Measurements from ENCODE around the gene METTL21A.
"Not testable (repeated sequence)": the region's sequence is repeated elsewhere in the genome, so short reads cannot be mapped to it uniquely, and the experiment has no call there.

METTL21A gene

DNA sequence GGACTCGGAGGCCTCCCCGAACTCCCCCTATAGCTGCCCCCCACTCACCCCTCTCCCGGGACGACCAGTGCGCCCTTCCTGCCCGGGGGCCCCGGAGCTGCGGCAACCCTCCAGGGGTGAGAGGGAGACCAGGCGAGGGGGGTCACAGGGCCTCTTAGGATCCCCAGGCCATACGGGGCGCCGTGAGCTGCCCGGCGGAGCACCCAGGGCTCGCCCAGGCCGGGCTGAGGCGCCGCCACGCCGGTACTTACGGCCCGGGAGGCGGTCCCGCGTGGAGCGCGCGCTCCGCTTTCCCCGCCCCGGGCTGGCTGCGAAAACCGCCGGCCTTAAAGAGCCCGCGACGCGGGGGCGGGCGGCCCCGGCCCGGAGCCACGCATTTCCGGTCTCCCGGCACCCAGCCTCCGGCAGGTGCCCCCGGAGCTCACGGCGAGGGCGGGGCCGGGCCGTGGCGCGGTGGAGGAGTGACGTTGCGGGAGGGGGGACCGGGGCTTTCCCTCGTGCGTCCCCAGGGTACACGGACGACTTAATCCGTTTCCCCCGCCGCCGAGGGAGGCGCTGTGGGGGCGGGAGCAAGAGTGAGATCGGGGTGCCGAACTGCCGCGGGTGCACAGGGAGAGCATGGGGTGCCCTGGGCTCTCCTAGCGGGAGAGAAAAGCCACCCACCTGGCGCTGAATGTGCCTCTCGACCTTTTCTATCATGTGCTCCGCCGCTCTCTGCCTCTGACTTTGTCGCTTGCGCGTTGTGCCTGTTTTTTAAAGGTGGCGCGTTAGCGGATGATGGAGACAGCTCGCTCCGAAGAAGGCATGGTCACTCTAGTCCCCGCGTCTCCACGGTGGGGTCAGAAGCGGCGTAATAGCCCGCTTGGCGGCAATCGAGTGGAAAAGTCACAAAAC is at the start of gene METTL21A:
Gene METTL21A, minus strand, starts transcription at position 381 of the 894 bp plus-strand sequence. CDS start 1,019 bp downstream, outside the sequence.
- peak; percentile 89 for DNase-seq

DNA sequence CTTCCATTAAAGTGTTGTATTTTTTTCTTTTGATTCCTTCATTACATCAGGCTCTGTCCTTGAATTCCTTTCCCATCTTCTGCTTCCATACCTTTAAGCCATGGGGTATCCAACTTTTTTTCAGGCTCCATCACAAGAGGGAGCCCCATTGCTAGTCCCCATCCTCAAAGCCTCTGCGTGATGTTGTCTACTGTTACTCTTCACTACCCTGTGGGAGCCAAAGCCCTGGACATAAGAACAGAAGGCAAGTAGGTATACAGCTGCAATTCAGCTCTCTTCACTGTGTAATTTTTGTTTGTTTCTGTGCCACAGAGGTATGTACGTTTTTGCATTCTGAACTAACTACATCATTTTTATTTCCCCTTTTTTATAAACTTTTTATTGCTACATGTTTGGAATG is 49.6 kb upstream of the METTL21A start:
- no peak for DNase-seq

DNA sequence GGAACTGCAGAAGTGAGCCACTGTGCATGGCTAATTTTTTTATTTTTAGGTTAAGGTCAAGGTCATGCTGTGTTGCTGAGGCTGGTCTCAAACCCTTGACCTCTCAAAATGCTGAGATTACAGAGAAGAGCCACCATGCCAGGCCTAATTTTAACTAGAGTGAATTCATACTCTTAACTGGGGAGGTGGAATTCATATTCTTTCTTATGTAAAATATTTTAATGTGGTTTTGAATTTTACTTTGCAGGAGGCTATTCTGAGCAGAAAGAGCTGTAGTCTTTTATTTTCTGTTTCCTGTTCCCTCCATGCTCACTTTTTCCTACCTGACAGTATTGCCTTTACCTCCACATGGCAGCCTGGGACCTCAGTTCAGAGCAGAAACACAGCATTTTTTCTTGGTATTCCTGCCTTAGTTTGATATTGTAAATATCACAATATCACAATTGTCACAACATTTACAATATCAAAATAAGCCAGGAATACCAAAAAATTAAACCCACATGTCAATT is 49.1 kb upstream of the METTL21A start:
- no peak for DNase-seq

DNA sequence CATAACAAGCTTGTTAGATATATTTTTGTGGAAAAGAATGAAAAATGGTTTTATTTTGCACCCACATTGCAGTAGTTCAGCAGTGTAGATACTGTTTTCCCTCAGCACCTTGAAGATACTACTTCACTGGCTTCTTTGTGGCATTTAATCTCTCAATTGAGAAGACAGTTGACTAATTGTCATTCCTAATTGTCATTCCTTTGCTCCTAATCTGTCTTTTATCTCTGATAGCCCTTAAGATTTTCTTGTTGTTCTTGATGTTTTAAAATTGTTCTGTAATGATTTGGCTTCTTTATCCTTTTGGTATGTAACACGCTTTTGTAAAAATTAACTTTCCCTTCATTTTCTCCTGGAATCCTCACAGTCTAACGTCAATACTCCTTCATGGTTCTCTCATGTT is 48.2 kb upstream of the METTL21A start:
- no peak for DNase-seq

DNA sequence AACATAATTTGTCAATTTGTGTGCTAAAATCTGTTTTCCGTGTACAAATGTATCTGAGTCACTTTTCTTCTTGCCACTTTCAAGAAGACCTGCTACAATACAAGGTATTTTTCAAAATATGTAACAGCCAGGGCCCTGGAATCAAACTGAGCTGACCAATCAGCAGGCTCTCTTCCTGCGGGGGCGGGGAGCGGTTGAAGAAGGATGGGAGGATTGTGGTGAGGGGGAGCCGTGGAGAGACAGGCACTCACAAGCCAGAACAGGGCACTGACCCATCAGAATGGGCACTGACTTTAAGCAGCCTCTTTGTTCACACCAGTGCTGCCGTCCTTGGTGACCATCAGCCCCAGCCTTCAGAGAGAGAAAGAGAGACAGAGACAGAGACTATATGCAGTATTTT is 45.7 kb upstream of the METTL21A start:
- no peak for DNase-seq

DNA sequence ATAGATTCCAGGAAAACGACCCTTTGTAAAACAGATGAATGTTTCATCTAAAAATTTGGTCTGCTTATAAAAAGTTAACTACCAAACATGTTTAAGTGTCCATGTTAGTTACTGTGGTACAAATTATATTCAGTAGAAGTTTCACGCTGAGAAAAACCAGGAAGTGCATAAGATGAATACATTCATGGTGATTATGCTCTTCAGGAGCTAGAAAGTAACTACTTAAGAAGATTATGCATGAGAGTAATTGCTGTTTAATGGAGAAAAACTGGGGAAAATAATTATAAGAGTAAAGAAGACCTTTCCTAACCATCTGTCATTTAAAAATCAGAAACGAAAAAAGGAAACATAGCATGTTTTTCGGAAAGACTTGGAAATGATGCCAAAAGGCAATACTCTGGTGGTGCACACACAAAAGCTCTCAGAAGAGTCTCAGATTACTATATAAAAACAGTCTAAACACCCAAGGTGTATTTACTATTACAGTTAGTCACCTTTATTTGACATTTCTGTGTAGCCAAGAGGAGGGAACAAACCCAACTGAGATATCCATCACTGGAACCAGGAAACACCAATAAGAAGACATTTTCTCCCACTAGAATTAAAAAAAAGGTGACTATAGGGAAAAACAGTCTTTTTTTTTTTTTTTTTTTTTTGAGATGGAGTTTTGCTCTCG is 38.8 kb upstream of the METTL21A start:
- DNase-seq = no peak

DNA sequence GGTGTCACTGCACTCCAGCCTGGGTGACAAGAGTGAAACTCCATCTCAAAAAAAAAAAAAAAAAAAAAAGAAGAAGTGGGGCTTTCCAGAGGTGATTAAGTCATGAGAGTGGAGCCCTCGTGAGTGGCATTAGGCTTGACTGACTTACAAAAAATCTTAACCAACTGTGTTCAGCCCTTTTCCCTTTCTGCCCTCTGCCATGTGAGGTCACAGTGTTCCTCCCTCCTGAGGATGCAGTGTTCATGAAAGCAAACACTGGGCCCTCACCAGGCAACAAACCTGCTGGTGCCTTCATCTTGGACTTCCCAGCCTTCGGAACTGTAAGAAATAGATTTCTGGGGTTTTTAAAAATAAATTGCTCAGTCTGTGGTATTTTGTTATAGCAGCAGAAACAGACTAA is 37.0 kb upstream of the METTL21A start:
- DNase-seq = no peak

DNA sequence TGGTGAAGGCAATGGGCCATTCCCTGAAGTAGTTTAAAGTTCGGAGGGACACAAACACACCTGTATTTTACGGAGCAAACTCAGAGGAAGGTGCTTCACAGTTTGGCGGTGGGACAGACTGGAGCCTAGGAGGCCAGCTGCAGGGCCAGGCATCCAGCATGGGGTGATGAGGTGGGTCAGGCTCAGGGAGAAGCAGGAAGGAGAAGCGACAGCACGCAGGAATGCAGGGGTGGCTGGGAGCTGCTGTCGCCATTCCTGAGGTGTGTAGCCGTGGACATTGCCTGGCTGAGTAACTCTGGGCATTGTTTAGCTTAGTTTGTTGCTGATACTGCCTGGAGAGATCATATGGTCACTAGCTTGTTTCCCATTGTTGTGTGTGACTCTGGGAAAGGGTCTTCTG is 35.8 kb upstream of the METTL21A start:
- DNase-seq = no peak

DNA sequence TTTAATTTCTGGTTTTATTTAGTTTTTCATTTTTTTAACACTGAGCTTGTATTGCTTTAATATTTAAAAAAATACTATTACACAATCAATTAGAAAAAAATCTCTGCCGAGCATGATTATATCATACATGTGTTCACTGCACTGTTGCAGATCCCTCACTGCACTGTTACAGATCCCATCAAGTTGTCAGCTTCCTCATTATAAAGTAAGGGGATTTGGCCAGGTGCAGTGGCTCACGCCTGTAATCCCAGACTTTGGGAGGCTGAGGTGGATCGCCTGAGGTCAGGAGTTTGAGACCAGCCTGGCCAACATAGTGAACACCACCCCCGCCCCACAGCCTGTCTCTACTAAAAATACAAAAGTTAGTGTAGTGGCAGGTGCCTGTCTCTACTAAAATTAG is 33.0 kb upstream of the METTL21A start:
- DNase-seq = no peak

DNA sequence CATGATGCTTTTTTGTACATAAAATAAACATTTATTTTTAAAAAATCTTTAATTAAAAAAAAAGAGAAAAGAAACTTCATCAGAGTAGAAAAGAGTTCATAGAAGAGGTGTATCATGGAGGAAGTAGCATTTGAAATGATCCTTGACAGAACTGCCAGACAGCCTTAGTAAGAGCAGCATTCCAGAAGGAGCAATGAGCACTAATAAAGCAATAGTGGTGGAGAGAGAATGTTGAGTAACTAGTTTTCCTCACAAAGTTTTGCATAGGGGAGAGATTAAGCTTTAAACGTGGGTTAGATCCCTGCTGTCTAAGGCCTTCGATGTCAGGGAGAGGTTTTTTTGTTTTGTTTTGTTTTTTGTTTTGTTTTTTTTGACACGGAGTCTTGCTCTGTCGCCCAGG is 29.8 kb upstream of the METTL21A start:
- DNase-seq = no peak

DNA sequence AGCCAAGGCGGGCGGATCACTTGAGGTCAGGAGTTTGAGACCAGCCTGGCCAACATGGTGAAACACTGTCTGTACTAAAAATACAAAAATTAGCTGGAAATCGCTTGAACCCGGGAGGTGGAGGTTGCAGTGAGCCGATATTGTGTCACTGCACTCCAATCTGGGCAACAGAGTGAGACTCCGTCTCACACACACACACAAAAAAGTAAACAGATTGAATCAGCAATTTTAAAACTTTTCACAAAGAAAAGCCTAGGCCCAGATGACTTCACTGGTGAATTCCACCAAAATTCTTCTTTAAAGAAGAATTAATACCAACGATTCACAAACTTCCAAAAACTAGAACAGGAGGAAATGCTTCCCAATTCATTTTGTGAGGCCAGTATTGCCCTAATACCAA is 21.4 kb upstream of the METTL21A start:
- DNase-seq = not testable (repeated sequence)

DNA sequence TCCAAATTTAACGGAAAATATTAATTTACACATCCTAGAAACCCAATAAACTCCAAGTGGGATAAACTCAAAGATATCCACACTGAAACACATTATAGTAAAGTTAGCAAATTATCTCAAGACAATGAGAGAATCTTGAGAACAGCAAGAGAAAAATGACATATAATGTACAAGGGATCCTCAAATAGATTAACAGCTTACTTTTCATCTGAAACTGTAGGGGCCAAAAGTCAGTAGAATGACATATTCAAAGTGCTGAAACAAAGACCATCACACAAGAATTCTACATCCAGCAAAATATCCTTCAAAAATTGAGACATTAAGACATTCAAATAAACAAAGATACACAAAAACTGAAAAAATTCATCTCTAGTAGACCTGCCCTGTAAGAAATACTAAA is 18.7 kb upstream of the METTL21A start:
- DNase-seq = no peak

DNA sequence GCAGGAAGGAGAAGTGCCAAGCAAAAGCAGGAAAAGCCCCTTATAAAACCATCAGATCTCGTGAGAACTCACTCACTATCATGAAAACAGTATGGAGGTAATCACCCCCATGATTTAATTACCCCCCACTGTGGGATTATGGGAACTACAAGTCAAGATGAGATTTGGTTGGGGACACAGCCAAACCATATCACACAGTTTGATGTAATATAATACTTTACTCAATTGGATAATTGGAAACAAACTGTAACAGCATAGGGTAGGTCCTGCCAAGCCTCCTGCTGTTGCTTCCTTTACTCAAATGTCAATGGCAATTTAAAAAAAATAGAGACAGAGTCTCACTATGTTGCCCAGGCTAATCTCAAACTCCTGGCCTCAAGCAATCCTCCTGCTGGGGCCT is 15.5 kb upstream of the METTL21A start:
- DNase-seq = no peak

DNA sequence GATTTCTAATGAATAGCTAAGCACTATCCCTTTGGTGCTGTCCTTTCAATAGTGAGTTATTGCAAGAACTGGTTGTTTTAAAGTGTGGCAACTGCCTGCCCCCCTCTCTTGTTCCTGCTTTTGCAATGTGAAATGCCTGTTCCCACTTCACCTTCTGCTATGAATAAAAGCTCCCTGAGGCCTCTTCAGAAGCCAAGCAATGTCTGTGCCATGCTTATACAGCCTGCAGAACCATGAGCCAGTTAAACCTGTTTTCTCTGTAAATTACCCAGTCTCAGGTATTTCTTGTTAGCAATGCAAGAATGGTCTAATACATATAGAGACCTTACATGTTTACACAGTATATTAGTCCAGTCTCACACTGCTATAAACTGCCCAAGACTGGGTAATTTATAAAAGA is 15.0 kb upstream of the METTL21A start:
- no peak for DNase-seq

DNA sequence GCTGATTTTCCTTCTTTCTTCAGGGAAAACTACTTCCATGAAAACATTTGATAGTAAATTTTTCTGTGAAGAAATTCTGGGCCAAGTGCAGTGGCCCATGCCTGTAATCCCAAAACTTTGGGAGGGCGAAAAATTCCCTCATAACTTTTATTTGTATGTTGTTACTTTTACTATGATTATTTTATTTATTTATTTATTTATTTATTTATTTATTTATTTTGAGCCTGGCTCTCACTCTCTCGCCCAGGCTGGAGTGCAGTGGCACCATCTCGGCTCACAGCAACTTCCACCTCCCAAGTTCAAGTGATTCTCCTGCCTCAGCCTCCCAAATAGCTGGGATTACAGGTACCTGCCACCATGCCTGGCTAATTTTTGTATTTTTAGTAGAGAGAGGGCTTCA is 14.1 kb upstream of the METTL21A start:
- DNase-seq = not testable (repeated sequence)

DNA sequence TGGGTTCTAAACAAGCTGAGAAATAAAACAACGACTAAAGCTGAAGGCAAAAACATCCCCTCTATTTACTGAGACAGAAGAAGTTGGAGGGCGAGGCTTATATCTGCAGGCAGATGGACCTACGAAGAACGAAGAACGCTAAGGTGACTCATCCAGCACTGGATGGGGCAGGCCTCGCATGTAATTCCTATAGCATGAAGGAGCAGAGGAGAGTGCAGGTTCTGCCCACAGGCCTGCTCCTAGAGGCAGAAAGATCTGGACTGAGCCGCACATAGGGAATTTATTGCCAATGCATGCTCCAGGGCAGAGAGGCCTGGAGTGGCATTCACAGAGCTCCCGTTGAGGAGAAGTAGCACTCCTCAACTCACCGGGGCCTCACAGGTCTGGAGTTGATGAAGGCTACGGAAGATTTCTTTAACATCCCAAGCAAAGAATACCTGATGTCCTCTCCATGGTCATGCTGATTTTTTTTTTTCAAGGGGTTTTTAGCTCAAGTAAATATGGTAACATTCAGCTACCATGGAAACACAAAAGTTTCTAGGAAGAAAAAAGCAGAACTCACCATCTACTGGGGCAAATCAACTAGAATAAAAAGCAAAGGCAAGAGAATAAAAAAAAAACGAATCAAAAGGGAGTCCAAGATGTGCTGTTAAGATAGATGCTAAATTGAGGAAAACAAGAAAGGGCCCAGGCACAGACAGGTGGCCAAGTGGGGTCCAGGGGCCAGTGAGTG is 10.4 kb upstream of the METTL21A start:
- no peak for DNase-seq

DNA sequence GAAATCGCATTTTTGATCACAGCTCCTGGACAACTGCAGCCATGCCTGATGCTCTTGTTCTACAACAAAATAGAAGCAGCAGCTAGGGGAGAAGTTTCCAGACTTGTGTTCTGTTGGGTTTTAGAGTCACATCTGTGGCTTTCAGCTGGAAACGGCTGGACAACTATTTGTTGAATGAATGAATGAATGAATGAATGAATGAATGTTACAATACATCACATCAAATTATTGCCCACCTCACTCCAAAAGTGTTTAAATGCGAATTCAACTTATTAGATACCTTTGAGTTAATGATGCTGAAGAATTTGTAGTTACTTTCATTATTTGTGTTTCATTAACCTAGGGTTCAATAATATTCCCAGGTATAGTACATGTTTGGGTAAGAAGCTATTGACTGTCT is 8.5 kb upstream of the METTL21A start:
- no peak for DNase-seq

DNA sequence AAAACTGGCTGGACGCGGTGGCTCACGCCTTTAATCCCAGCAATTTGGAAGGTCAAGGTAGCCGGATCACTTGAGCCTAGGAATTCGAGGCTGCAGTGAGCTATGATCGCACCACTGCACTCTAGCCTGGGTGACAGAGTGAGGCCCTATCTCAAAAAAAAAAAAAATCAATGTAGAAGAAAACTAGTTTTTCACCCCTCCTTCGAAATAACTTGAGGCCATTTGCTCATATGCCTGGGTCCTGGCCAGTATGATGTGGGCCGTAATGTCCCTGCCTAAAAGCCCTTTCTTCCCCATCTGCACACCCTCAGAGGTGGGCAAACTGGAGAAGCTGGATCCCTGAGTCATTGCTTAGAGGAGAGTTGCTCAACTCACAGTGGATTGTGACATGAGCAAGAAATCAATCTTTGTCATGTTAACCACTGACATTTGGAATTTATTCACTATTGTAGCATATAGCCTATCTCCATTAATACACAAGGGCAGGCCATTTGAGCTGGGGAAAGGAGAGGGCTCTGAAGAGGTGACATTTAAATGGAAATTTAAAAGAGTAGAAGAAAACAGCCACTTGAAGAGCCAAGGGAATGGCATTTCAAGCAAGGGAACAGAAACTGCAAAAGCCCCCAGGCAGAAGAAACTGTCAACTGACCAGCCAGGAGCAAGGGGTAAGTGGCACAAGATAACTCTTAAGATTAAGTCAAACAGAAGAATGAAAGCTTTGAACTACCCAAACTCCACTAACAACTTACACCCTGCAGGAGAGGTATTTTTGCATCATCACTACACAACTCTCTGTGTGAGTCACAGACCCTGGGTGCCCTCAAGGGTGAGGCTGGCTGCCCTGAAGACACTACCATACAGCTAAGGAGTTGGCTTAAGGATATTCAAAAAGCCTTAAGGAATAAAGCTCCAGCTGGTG is 7.6 kb upstream of the METTL21A start:
- no peak for DNase-seq

DNA sequence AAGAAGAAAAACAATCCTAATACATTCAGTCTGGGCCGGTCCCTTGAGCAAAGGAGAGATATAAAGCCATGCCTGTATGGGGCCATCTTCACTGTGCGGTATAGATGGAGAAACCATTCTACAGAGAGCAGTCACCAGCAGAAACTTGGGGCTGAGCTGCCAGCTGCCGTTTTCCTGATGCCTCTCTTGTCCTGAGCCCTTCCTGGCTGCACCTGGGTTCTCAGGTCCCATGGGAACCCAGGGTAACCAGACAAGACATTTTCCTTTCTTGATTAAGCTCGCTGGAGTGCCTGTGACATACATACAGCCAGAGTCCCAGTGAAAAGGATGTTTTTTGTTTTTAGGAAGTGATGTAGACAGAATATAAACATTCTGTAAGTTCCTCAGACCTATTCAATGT is 5.3 kb upstream of the METTL21A start:
- DNase-seq = peak; percentile 10

DNA sequence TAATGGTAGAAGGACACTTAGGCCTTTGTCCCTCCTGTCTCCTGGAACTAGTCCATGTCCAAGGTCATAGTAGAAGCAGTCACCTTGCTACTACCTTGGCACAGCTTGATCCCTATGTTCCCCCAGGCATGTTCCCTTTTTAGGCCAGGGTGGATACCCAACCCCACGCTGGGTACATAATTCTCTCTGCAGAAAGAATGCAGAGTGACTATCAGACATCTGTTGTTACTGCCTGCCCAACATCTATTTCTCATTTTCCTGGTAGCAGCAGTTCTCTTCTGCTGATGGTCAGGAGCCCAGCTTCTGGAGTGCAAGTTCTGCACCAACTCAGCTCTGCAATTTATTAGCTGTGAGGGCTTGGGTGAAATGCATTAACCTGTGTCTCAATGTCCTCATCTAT is 4.4 kb upstream of the METTL21A start:
- DNase-seq = no peak

DNA sequence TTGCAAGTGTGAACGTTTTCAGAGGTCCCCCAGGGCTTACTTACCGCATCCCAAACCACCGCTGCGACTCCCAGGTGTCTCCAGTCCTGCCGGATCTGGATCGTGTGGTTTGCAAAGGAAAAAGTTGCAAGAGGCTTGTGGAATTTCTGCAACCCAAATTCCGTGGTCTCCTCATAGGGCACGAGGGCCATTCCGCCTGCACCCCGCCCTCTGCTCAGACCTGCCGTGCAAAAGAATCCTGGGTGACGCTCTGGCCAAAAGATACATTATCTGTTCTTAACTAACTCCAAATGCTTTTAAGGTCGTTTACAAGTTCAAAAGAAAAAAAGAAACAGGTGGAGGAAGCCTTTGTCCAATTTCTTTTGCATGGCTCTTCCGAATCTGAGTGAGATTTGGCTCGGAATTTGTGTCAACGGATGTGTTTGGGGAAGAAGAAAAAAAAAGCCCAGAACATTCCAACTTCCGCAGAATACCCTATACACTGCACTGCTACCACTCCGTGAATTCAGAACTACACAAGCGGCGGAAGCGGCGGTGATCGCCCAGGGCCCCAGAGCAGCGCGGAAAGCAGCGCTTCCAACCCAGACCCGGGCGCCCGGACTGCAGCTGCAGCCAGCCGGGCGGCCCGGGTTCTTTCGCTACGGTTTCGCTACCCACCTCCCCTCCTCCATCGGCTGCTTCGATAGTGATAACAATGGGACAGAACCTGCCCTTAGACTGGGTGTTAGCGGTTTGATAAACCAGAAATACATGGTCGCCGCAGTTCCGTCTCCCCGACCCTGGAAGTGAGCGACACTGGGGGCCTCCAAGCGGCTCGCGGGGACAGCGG is 795 bp downstream of the METTL21A start:
- DNase-seq = peak; percentile 43

All from NCI-H345 (cell line).